Epithelial cell of proximal tubule (primary cell): ENCODE measurements around the gene FAM168A. TPM values are rescaled to one million over a fixed set of nuclear protein-coding genes. Genes with fewer than 3 reads are reported as not detected.

Experiments used
- DNase-seq: peaks from one replicate; pipeline ENCODE4 v3.0.0-alpha.2; 2011; ENCODE audit warnings: low read depth
- H3K4me3 ChIP-seq: 2 replicates; pipeline ENCODE4 v1.5.1; 2011; ENCODE audit warnings: low read depth, mild to moderate bottlenecking, low read length
- total RNA-seq: library from RNA; depleted of rRNA; stranded (reverse); fragments of >200 nt; gene quantifications from 2 replicates; pipeline ENCODE4 v1.2.3, GENCODE V29; 2015
- TF ChIP-seq, protein P1 (sequence below): conservative IDR thresholded peaks from 2 replicates; pipeline ENCODE4 v1.5.1; 2012; ENCODE audit warnings: low read depth, mild to moderate bottlenecking, low read length

Gene FAM168A
- total RNA-seq, 1 donor from 2014 or later: 10.0 TPM

DNA sequence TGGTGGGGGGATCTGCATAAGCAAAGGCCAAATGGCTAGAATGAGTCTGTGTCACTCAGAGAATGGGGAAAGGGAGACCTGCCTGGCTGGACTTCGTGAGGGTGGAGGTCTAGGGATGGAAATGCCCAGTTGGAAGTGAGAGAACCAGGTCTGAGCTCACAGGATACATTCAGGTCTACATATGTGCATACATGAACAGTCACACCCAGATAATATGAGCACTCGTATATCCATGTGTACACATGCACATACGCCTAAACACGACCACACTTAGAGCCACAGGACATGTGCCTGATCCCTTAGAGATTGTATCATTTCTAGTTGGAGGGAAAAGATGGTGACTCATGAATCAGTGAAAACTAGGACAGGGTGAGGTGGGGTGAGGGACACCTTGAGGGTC is 242.8 kb downstream of the FAM168A start:
- DNase-seq: no peak
- H3K4me3 ChIP-seq: no peak overlapping the region
- TF ChIP-seq, protein P1, sequence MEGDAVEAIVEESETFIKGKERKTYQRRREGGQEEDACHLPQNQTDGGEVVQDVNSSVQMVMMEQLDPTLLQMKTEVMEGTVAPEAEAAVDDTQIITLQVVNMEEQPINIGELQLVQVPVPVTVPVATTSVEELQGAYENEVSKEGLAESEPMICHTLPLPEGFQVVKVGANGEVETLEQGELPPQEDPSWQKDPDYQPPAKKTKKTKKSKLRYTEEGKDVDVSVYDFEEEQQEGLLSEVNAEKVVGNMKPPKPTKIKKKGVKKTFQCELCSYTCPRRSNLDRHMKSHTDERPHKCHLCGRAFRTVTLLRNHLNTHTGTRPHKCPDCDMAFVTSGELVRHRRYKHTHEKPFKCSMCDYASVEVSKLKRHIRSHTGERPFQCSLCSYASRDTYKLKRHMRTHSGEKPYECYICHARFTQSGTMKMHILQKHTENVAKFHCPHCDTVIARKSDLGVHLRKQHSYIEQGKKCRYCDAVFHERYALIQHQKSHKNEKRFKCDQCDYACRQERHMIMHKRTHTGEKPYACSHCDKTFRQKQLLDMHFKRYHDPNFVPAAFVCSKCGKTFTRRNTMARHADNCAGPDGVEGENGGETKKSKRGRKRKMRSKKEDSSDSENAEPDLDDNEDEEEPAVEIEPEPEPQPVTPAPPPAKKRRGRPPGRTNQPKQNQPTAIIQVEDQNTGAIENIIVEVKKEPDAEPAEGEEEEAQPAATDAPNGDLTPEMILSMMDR: no peak

DNA sequence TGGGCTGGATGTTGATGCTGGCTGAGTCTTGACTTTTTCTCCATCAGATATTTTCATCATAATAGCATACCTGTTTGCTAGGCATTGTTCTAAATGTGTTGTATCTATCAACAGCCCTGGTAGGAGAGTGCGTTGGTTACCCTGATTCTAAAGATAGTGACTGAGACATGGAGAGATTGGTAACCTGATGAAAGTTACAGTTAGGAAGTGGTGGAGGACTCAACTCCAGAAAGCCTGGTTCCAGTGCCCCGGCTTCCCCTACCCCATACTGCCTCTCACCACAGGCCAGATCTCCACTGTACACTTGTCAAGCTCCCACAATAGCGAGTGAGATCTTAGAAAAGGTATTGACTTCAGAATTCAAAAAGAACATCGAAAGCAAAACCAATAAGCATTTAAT is 244.5 kb downstream of the FAM168A start:
- no peak for DNase-seq
- TF ChIP-seq, protein P1: no peak

DNA sequence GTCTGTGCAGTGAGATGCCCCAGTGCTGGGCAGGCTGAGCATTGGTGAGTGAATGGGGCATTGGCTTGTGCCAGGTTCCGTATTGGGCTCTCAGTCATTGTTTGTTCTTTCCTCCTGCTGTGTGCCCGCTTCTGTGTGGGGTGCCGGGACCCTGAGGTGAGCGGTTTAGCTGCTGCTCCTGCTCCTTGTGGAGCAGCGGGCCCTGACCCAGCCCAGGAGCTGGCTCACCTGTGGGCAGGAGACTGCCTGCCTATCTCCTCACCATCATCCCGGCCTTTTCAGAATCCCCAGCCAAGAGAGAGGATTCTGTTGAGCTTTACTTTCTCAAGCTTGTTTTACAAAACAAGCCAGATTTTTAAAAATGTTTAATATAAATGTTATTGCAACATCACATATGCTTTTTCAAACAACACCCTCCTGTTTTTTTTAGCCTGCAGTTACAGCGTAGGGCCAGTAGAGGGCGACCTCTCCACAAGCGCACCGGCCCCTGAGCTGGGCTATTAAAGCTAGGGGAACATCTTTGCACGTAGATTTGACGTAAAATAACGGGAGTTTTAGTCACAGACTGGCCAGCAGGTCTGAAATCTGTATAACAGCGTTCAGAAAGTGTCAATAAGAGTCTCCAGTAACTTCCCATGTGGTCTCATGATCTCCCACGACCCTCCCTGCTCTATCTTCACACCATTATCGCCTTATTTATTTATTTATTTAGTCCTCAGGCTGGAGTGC is 246.8 kb downstream of the FAM168A start:
- no peak overlapping the region for H3K4me3 ChIP-seq
- DNase-seq: no peak
- TF ChIP-seq, protein P1: peak; percentile 97

More for the DNA sequence above, 244.5 kb downstream of the FAM168A start:
- H3K4me3 ChIP-seq: no peak overlapping the region

Other genes starting within 250 kb of the FAM168A start
- gene RELT, start 221.7 kb downstream of the FAM168A start, total RNA-seq: 9.1 and 12.1 TPM in 2 replicates
- gene PLEKHB1, start 48.5 kb upstream of the FAM168A start, total RNA-seq: 2.5 and 4.6 TPM in 2 replicates
- gene RAB6A, start 163.0 kb upstream of the FAM168A start, total RNA-seq: 71.4 and 158 TPM in 2 replicates
- gene MRPL48, start 189.8 kb upstream of the FAM168A start, total RNA-seq: 49.4 and 50.5 TPM in 2 replicates